Measurements from ENCODE around the gene PLCG1.

PLCG1 gene

DNA sequence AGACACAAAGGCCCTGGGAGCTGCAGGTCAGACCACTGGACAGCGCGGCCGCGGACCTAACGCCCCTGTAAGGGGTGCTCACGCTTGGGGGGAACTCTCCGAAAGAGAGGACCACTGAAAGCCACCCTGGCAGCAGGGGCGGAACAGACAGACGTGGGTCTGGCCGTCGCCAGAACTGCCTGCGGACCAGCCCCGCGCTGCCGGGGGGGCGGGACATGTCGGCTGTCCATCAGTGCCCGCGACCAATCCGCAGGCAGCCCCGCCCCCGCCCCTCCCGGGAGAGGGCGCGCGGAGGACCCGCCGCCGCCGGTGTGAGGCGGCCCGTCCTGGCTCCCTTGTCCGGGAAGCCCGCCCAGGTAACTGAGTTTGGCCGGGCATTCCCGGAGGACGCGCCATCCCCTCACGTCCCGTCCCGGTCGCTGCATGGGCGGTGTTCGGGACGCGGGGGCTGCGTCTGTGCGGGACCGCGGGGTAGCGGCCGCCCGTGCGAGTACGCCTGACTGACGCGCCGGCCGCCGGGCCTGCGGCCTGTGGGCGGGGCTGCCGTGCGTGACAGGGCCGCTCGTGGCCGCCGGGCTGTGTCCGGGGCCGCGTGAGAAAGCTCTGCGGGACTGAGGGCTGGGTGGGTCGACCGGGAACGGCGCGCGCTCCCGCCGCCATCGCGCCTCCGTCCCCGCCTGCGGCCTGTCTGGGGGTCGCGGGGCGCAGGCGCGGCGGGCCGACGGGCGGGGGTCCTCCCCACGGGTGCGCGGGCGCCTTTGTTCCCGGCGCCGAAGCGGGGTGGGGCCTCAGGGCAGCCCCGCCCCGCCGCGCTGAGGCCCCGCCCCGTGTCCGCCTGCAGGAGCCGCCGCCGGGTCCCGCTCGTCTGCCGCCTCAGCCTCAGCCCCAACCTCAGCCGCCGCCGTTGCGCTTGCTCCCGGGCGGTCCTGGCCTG is at the start of gene PLCG1:
Gene PLCG1 (plus strand): TSS at position 864 of the 934 bp plus-strand sequence. CDS start 99 bp downstream, outside the sequence.
- Histone ChIP-seq H3K4me1 (ENCODE audit: control insufficient read depth, insufficient read depth, low read length) (peaks cover 23% of the 10 kb centered on the region), H3K9ac (ENCODE audit: low read length) (peak within 1 kb of the TSS; percentile 78), H3K4me3 (ENCODE audit: low read length) (peak within 1 kb of the TSS; percentile 41), H3K27me3 (ENCODE audit: control insufficient read depth, insufficient read depth, low read length) (no peaks in the 10 kb centered on the region), H3K36me3 (ENCODE audit: control insufficient read depth, insufficient read depth, low read length) (no peaks in the 10 kb centered on the region), H3K9me3 (ENCODE audit: control insufficient read depth, low read length) (no peaks in the 10 kb centered on the region)

DNA sequence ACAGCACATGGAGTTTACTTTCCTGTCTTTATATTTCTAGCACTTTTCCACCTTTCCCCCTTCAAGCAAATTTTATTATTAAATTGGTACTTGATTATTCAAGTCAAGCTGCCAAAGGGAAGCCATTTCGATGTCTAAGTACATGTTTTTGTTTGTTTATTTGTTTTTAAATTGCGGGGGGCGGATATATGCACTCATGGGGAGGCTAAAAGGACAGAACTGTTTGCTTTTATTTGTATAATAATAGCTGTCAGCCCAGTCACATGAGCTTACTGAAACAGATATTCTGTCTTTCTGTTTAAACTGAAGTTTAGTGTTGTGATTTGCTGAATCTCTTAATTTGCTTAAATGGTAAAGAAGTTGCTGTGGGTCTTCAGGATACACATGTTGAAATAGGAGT is 49.6 kb upstream of the PLCG1 start:
- Histone ChIP-seq H3K36me3 (ENCODE audit: control insufficient read depth, insufficient read depth, low read length) (peaks cover 2% of the 10 kb centered on the region), H3K27me3 (ENCODE audit: control insufficient read depth, insufficient read depth, low read length) (no peaks in the 10 kb centered on the region), H3K4me1 (ENCODE audit: control insufficient read depth, insufficient read depth, low read length) (no peaks in the 10 kb centered on the region), H3K9ac (ENCODE audit: low read length) (no peak overlapping the region), H3K4me3 (ENCODE audit: low read length) (no peak overlapping the region), H3K9me3 (ENCODE audit: control insufficient read depth, low read length) (no peaks in the 10 kb centered on the region)

DNA sequence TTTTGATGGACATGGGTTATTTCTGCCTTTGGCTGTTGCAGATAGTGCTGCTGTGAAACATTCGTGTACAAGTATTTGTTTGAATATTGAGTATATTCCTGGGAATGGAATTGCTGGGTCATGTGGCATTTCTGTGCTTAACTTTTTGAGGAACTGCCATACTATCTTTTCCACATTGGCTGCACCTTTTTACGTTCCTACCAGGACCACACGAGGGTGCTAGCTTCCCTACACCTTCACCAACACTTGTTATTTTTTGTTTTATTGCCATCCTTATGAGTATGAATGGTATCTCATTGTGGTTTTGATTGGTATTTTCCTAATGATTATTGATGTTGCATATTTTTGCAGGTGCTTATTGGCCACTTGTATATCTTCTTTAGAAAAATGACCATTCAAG is 47.8 kb upstream of the PLCG1 start:
- Histone ChIP-seq H3K36me3 (ENCODE audit: control insufficient read depth, insufficient read depth, low read length) (no peaks in the 10 kb centered on the region), H3K9ac (ENCODE audit: low read length) (no peak overlapping the region), H3K9me3 (ENCODE audit: control insufficient read depth, low read length) (no peaks in the 10 kb centered on the region), H3K4me1 (ENCODE audit: control insufficient read depth, insufficient read depth, low read length) (no peaks in the 10 kb centered on the region), H3K4me3 (ENCODE audit: low read length) (no peak overlapping the region), H3K27me3 (ENCODE audit: control insufficient read depth, insufficient read depth, low read length) (no peaks in the 10 kb centered on the region)

DNA sequence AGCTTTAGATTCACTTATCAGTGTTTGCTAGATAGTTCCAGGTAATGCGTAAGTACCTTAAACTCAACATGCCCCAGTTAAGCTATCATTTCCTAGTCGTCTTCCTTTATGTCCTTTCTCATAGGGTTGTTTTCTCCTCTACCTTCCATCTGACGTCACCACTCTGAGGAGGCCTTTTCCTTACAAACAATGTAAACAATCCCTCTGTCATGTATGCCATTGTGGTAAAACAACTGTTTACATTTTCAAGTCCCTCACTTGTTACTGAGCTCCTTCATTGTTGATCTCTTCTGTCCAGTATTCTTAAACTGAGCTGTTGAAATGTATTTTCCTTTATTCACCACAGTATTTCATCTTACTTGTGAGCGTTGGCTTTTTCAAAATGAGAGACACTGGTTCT is 45.4 kb upstream of the PLCG1 start:
- no peak overlapping the region for H3K9ac ChIP-seq (ENCODE audit: low read length)

DNA sequence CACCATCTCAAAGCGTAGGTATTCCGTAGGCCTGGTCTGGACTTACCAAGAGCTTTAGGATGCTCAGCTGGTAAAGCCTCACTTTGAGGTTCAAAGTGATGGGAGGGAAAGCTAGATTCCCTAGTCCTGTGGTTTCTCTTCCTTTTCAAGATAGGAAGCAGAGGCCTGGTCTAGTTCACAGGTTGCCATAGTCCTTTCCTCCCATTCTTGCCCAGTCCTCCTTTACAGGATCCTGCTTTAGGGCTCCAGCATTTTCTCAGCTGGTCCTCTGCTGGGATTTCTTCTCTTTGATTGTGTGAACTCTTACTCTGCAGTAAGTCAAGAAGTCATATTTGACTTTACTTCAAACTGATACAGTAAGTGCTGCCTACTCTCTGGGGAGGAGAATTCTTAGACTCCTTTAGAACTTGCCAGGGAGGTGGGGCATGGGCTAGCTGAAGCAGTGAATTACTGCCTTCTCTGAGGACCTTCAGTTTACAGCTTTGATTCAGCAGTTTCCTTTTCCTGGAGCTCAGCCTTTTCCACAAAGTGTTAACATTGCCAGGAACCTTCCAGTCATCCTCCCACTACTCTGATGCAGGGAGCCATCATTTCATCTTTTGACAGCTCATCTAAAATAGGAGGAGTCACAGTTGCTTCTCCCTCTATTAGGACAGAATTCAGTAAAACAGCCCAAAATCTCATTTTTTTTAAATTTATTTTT is 42.8 kb upstream of the PLCG1 start:
- no peak overlapping the region for H3K4me3 ChIP-seq (ENCODE audit: low read length)
- no peak overlapping the region for H3K9ac ChIP-seq (ENCODE audit: low read length)
- no peaks in the 10 kb centered on the region for H3K4me1 ChIP-seq (ENCODE audit: control insufficient read depth, insufficient read depth, low read length)
- H3K36me3 ChIP-seq (ENCODE audit: control insufficient read depth, insufficient read depth, low read length), result peaks cover 11% of the 10 kb centered on the region
- no peaks in the 10 kb centered on the region for H3K9me3 ChIP-seq (ENCODE audit: control insufficient read depth, low read length)
- H3K27me3 ChIP-seq (ENCODE audit: control insufficient read depth, insufficient read depth, low read length), result no peaks in the 10 kb centered on the region

More for the DNA sequence above, 45.4 kb upstream of the PLCG1 start:
- no peaks in the 10 kb centered on the region for H3K4me1 ChIP-seq (ENCODE audit: control insufficient read depth, insufficient read depth, low read length)
- no peak overlapping the region for H3K4me3 ChIP-seq (ENCODE audit: low read length)
- H3K27me3 ChIP-seq (ENCODE audit: control insufficient read depth, insufficient read depth, low read length), result no peaks in the 10 kb centered on the region
- H3K36me3 ChIP-seq (ENCODE audit: control insufficient read depth, insufficient read depth, low read length), result peaks cover 6% of the 10 kb centered on the region
- H3K9me3 ChIP-seq (ENCODE audit: control insufficient read depth, low read length), result no peaks in the 10 kb centered on the region

DNA sequence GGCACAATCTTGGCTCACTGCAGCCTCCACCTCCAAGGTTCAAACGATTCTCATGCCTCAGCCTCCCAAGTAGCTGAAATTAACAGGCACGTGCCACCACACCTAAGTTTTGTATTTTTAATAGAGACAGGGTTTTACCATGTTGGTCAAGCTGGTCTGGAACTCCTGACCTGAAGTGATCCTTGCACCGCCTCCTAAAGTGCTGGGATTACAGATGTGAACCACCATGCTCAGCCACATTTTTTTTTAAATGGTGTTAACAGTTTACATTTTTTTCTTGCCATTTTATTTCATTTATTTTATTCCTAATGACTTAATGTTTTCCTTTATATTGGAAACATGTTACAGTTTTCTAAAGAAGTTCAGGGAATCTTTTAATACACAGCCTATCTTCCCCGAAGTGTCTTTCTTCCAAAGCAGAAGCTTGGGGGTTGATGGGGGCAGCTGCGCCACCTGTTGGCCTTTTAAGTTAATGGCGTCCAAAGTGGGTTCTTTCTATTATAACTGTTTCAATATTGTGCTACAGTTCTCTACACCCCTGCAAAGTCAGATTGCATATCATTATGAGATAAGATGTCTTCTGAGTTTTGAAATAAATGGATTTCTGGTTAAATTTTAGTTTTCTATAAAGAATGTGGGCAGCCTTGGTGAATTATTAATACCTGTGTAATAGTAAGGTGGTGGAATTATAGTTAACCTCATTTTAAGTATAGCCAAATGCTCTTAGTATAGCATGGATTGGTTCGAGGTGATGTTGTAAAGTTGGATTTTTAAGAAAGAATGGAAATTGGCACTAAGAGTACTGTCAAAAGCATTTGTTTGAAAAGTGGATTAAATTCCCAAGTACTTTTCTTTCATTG is 42.0 kb upstream of the PLCG1 start:
- no peaks in the 10 kb centered on the region for H3K4me1 ChIP-seq (ENCODE audit: control insufficient read depth, insufficient read depth, low read length)
- H3K4me3 ChIP-seq (ENCODE audit: low read length), result no peak overlapping the region
- no peaks in the 10 kb centered on the region for H3K27me3 ChIP-seq (ENCODE audit: control insufficient read depth, insufficient read depth, low read length)
- peaks cover 11% of the 10 kb centered on the region for H3K36me3 ChIP-seq (ENCODE audit: control insufficient read depth, insufficient read depth, low read length)
- H3K9ac ChIP-seq (ENCODE audit: low read length), result no peak overlapping the region
- no peaks in the 10 kb centered on the region for H3K9me3 ChIP-seq (ENCODE audit: control insufficient read depth, low read length)

DNA sequence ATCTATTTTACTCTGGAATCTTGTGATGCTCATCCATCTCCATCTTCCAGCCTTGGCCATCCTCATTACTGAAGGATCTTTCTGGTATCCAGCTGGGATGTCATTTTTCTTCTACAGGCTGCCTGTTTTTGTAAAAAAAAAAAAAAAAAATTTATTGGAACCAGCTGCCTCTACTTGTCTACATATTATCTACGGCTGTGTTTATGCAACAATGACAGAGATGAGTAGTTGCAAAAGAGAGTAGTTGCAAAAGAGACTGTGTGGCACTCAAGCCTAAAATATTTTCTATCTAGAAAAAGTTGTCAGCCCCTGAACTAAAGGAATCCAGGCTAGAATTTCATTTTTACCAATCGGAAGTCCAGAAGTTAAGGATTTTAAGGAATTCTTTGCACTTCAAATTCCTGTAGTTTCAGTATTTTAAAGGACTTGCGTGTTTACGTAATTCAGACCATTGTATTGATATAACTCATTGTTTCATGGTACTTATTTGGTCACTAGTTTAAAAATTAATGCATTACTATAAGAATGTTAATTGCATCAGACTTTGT is 38.6 kb upstream of the PLCG1 start:
- Histone ChIP-seq H3K27me3 (ENCODE audit: control insufficient read depth, insufficient read depth, low read length) (no peaks in the 10 kb centered on the region), H3K9me3 (ENCODE audit: control insufficient read depth, low read length) (no peaks in the 10 kb centered on the region), H3K4me3 (ENCODE audit: low read length) (no peak overlapping the region), H3K4me1 (ENCODE audit: control insufficient read depth, insufficient read depth, low read length) (no peaks in the 10 kb centered on the region), H3K36me3 (ENCODE audit: control insufficient read depth, insufficient read depth, low read length) (peaks cover 17% of the 10 kb centered on the region), H3K9ac (ENCODE audit: low read length) (no peak overlapping the region)

DNA sequence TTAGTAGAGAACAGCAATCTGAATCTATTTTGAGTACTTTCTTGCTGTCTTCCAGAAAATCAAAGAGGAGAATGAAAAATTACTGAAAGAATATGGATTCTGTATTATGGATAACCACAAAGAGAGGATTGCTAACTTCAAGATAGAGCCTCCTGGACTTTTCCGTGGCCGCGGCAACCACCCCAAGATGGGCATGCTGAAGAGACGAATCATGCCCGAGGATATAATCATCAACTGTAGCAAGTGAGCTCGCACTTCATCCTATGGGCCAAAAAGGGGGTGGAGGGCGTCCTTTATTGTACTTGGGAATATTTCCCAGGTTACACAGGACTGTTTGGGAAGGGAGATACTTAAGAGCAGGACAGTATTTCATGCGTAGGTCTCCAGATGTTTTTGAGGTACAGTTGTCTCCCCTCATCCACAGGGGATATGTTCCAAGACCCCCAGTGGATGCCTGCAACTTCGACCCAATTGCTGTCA is 37.3 kb upstream of the PLCG1 start:
- Histone ChIP-seq H3K27me3 (ENCODE audit: control insufficient read depth, insufficient read depth, low read length) (no peaks in the 10 kb centered on the region), H3K4me3 (ENCODE audit: low read length) (no peak overlapping the region), H3K9me3 (ENCODE audit: control insufficient read depth, low read length) (no peaks in the 10 kb centered on the region), H3K9ac (ENCODE audit: low read length) (no peak overlapping the region), H3K36me3 (ENCODE audit: control insufficient read depth, insufficient read depth, low read length) (peaks cover 17% of the 10 kb centered on the region), H3K4me1 (ENCODE audit: control insufficient read depth, insufficient read depth, low read length) (no peaks in the 10 kb centered on the region)

DNA sequence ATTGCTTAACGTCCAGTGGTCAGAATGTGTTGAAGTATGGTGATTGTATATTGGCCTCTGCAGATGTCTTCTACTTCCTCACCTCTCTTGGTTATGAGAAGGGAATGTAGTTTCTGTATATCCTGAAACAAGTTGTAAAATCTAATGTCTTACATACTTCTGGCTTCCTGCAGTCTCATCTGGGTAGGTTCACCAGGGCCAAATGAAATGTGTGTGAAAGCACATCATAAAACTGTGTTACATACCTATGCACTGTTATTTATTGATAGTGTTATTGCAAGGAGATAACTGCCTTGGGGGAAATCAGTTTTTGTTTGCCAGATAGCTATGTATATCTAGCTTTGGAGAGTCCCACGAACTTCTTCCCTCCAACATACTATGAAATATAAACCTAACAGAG is 35.7 kb upstream of the PLCG1 start:
- H3K9ac ChIP-seq (ENCODE audit: low read length), result no peak overlapping the region
- H3K27me3 ChIP-seq (ENCODE audit: control insufficient read depth, insufficient read depth, low read length), result no peaks in the 10 kb centered on the region
- no peak overlapping the region for H3K4me3 ChIP-seq (ENCODE audit: low read length)
- peaks cover 14% of the 10 kb centered on the region for H3K36me3 ChIP-seq (ENCODE audit: control insufficient read depth, insufficient read depth, low read length)
- no peaks in the 10 kb centered on the region for H3K4me1 ChIP-seq (ENCODE audit: control insufficient read depth, insufficient read depth, low read length)
- no peaks in the 10 kb centered on the region for H3K9me3 ChIP-seq (ENCODE audit: control insufficient read depth, low read length)

DNA sequence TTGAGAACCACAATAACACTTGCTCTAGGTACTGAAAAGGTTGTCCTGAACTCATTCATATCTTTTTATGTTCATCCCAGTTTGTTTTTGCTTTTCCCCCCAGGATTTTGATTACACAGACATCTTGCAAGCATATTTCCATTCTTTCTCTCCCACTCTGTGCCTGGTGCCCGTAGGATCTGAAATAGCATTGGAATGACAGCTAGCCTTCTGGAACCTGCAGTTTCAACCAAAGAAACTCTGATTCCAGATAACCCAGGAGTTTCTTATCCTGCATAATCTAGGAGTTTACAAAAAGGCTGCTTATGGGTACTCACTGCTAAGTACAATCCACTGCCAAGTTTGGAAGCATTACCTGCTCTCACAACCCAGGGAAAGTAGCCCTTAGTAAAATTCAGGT is 28.8 kb upstream of the PLCG1 start:
- no peaks in the 10 kb centered on the region for H3K9me3 ChIP-seq (ENCODE audit: control insufficient read depth, low read length)
- no peaks in the 10 kb centered on the region for H3K27me3 ChIP-seq (ENCODE audit: control insufficient read depth, insufficient read depth, low read length)
- H3K9ac ChIP-seq (ENCODE audit: low read length), result no peak overlapping the region
- H3K4me3 ChIP-seq (ENCODE audit: low read length), result no peak overlapping the region
- peaks cover 7% of the 10 kb centered on the region for H3K4me1 ChIP-seq (ENCODE audit: control insufficient read depth, insufficient read depth, low read length)
- H3K36me3 ChIP-seq (ENCODE audit: control insufficient read depth, insufficient read depth, low read length), result no peaks in the 10 kb centered on the region

DNA sequence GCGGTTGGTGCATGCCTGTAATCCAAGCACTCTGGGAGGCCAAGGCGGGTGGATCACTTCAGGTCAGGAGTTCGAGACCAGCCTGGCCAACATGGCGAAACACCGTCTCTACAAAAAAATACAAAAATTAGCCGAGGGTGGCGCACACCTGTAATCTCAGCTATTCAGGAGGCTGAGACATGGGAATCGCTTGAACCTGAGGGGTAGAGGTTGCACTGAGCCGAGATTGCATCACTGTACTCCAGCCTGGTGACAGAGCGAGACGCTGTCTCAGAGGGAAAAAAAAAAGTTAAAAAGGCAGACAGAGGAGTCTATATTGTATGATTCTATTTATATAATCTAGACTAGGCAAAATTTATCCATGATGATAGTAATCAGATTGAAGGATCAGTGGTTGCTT is 27.3 kb upstream of the PLCG1 start:
- no peak overlapping the region for H3K9ac ChIP-seq (ENCODE audit: low read length)
- no peak overlapping the region for H3K4me3 ChIP-seq (ENCODE audit: low read length)
- peaks cover 10% of the 10 kb centered on the region for H3K4me1 ChIP-seq (ENCODE audit: control insufficient read depth, insufficient read depth, low read length)
- H3K36me3 ChIP-seq (ENCODE audit: control insufficient read depth, insufficient read depth, low read length), result no peaks in the 10 kb centered on the region
- no peaks in the 10 kb centered on the region for H3K9me3 ChIP-seq (ENCODE audit: control insufficient read depth, low read length)
- H3K27me3 ChIP-seq (ENCODE audit: control insufficient read depth, insufficient read depth, low read length), result no peaks in the 10 kb centered on the region

All from mucosa of stomach (tissue), 1 donor.